ENCODE results near the gene PRM3. TPM values are rescaled to one million over a fixed set of nuclear protein-coding genes. Genes with fewer than 3 reads are reported as not detected.

The PRM3 gene
- polyA plus RNA-seq, 2 of the 4 experiments (the other 2 are of a cell fraction): not detected

GRCh38 chr16:11245988-11246387 lies 27.4 kb downstream of the PRM3 start:
- FAIRE-seq: no peak
- no peak for ATAC-seq
- Histone ChIP-seq H3K4me3 (no peak overlapping the region), H3K27ac (no peak overlapping the region), H3K9me3 (no peaks in the 10 kb centered on the region), H3K4me2 (no peak overlapping the region), H3K4me1 (no peaks in the 10 kb centered on the region)
- ChIA-PET CTCF (interaction anchor here (1.1 to 3.7 kb wide), 5 partner anchors 8 to 282 kb away, joined by 3 to 13 read pairs (median 3); partner anchors contain the start of gene SOCS1), POLR2A (interaction anchor here (2.8 kb wide), 1 partner anchor 10 kb away, joined by 11 read pairs; the partner anchor contains the start of gene SOCS1)
- no peak for DNase-seq (ENCODE audit: low read depth in 1 of 2, low spot score in 1 of 2)
- TF ChIP-seq NFE2L2 (conservative IDR thresholded peaks at IDR 0.05; ENCODE audit: low read length) (no peak), RAD21 (conservative IDR thresholded peaks at IDR 0.05 in 1 of 2, IDR thresholded peaks at IDR 0.05 in 1 of 2) (no peak), USF2 (IDR thresholded peaks at IDR 0.05) (no peak), POLR2A (IDR thresholded peaks at IDR 0.05; ENCODE audit: low read length) (no peak), ESRRA (IDR thresholded peaks at IDR 0.05; ENCODE audit: borderline replicate concordance, low read length) (no peak), HOXA7 (CRISPR knock-in tag; IDR thresholded peaks at IDR 0.05) (no peak), EP300 (IDR thresholded peaks at IDR 0.05) (no peak), HOXB13 (CRISPR knock-in tag; IDR thresholded peaks at IDR 0.05; ENCODE audit: low read depth) (no peak), EHF (CRISPR knock-in tag; IDR thresholded peaks at IDR 0.05) (no peak), FOSL2 (IDR thresholded peaks at IDR 0.05) (no peak), FOSL2 (CRISPR knock-in tag; IDR thresholded peaks at IDR 0.05) (no peak), POLR2AphosphoS2 (conservative IDR thresholded peaks at IDR 0.05; ENCODE audit: low read length) (no peak), CHD4 (IDR thresholded peaks at IDR 0.05; ENCODE audit: borderline replicate concordance) (no peak)

DNA sequence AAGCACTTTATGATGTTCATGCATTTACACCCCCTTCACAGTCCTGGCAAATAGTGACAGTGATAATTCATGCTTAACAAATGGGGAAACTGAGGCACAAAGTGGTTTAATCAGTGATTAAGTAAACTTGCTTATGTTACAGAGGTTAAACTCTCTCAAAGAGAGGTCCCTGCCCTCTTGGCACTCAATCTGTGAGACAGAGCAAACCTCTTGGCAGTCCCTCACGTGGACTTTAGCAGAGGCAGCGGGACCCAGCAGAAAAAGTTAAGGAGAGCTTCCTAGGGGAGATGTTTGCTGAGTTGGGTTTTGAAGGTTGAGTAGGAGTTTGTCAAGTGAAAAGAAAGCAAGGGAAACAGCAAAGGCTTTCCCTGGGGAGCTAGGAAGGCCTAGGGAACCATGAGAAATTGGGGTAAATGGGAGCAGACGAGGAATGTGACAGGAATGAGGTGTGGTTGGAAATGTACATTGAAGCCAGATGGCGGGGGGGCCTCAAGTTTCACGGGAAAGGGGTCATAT lies 28.1 kb downstream of the PRM3 start:
- ChIA-PET CTCF (interaction anchor here (1.4 to 3.7 kb wide), 3 partner anchors 13 to 281 kb away, joined by 3 to 13 read pairs (median 12); no protein-coding TSS in a partner anchor), POLR2A (interaction anchor here (2.8 kb wide), 1 partner anchor 10 kb away, joined by 11 read pairs; the partner anchor contains the start of gene SOCS1)
- Histone ChIP-seq H3K9me3 (no peaks in the 10 kb centered on the region), H3K4me3 (no peak overlapping the region), H3K27ac (no peak overlapping the region), H3K4me1 (no peaks in the 10 kb centered on the region), H3K4me2 (no peak overlapping the region)
- no peak for DNase-seq (ENCODE audit: low read depth in 1 of 2, low spot score in 1 of 2)
- ATAC-seq: no peak
- no peak for TF ChIP-seq MAFK (IDR thresholded peaks at IDR 0.05; ENCODE audit: partially characterized antibody)
- TF ChIP-seq RAD21 (conservative IDR thresholded peaks at IDR 0.05 in 1 of 2, IDR thresholded peaks at IDR 0.05 in 1 of 2): no peak
- no peak for TF ChIP-seq RFX5 (IDR thresholded peaks at IDR 0.05)
- TF ChIP-seq JUNB (IDR thresholded peaks at IDR 0.05): no peak
- TF ChIP-seq CBX8 (IDR thresholded peaks at IDR 0.05): no peak
- no peak for TF ChIP-seq NR3C1 (IDR thresholded peaks at IDR 0.05)
- TF ChIP-seq, protein P1, sequence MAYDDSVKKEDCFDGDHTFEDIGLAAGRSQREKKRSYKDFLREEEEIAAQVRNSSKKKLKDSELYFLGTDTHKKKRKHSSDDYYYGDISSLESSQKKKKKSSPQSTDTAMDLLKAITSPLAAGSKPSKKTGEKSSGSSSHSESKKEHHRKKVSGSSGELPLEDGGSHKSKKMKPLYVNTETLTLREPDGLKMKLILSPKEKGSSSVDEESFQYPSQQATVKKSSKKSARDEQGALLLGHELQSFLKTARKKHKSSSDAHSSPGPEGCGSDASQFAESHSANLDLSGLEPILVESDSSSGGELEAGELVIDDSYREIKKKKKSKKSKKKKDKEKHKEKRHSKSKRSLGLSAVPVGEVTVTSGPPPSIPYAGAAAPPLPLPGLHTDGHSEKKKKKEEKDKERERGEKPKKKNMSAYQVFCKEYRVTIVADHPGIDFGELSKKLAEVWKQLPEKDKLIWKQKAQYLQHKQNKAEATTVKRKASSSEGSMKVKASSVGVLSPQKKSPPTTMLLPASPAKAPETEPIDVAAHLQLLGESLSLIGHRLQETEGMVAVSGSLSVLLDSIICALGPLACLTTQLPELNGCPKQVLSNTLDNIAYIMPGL (CRISPR knock-in tag; IDR thresholded peaks at IDR 0.05; ENCODE audit: borderline replicate concordance): no peak
- TF ChIP-seq EHMT2 (IDR thresholded peaks at IDR 0.05; ENCODE audit: low read depth): no peak
- TF ChIP-seq MAX (IDR thresholded peaks at IDR 0.05): no peak
- no peak for TF ChIP-seq BHLHE40 (IDR thresholded peaks at IDR 0.05; ENCODE audit: low read depth, low read length)
- no peak for TF ChIP-seq FOSL2 (IDR thresholded peaks at IDR 0.05)
- no peak for TF ChIP-seq FOSL2 (CRISPR knock-in tag; IDR thresholded peaks at IDR 0.05)
- TF ChIP-seq RCOR1 (IDR thresholded peaks at IDR 0.05; ENCODE audit: low read depth, low read length): no peak
- no peak for TF ChIP-seq NPAS2 (CRISPR knock-in tag; IDR thresholded peaks at IDR 0.05; ENCODE audit: borderline replicate concordance)
- TF ChIP-seq PHF8 (IDR thresholded peaks at IDR 0.05; ENCODE audit: borderline replicate concordance, low read depth): no peak
- no peak for TF ChIP-seq JUN (IDR thresholded peaks at IDR 0.05)
- no peak for TF ChIP-seq ESRRA (IDR thresholded peaks at IDR 0.05; ENCODE audit: borderline replicate concordance, low read length)
- no peak for FAIRE-seq
- 47% methylated on average over 5 of the region's 5 CpGs for WGBS (ENCODE audit: missing lambda C conversion rate)

Data from A549 (cell line).